Measurements from ENCODE around the gene LRRC61.
"Not testable (repeated sequence)": the region's sequence is repeated elsewhere in the genome, so short reads cannot be mapped to it uniquely, and the experiment has no call there.

Gene LRRC61

DNA sequence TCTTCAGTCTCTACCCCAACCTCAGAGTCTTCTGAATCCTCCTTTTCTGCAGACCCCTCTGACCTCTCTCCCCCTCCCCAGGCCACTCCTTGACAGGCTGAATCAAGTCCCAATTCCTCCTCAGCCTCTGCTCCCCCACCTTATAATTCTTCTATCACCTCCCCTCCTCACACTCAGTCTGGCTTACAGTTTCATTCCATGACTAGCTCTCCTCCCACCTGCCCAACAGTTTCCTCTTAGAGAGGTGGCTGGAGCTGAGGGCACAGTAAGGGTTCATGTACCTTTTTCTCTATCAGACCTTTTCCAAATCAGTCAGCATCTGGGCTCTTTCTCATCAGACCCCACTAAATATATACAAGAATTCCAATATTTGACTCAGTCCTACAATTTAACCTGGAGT lies 14.6 kb upstream of the LRRC61 start:
- DNase-seq = no peak

DNA sequence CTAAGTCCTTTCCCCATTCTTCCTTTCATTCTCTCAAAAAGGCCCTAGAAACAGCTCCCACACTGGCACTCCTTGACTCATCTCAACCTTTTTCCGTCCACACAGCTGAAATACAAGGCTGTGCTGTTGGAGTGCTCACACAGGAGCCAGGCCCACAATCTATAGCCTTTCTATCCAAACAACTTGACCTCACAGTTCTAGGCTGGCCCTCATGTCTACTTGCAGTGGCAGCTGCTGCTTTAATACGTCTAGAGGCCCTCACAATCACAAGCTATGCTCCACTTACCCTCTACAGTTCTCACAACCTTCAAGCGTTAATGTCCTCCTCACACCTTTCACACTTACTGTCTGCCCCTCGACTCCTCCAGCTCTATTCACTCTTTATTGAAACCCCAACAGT lies 12.0 kb upstream of the LRRC61 start:
- no peak for DNase-seq

DNA sequence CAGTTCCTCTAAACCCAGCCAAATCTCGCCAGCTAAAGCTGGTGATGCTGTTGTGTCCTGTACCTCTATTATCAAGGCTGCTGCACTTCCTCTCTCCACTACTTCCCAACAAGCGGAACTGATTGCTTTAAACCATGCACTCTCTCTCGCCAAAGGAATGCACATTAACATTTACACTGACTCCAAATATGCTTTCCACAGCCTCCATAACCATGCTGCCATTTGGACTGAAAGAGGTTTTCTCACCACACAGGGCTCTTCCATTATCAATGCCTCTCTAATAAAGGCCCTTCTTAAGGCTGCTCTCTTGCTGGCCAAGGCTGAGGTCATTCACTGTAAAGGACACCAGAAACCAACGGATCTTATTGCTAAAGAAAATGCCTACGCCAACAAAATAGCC lies 11.4 kb upstream of the LRRC61 start:
- DNase-seq = no peak

DNA sequence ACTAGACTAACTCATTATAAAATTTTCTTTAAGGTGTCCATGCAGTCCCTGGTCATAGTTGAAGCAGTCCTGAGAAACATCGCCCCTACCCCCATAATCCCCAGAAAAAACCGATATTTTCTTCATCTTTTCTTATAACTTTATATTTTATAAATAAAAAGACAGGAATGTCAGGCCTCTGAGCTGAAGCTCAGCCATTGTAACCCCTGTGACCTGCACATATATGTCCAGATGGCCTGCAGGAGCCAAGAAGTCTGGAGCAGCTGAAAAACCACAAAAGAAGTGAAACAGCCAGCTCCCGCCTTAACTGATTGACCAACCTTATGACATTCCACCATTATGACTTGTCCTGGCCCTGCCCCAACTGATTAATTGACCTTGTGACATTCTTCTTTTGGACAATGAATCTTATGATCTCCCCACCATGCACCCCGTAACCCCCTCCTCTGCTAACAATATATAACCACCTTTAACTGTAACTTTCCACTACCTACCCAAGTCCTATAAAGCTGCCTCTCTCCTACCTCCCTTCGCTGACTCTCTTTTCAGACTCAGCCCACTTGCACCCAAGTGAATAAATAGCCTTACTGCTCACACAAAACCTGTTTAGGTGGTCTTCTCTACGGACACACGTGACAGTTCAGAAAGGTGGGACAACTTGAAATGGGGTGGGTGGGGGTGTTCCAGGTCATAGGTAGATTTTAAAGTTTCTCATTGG lies 10.3 kb upstream of the LRRC61 start:
- not testable (repeated sequence) for DNase-seq

DNA sequence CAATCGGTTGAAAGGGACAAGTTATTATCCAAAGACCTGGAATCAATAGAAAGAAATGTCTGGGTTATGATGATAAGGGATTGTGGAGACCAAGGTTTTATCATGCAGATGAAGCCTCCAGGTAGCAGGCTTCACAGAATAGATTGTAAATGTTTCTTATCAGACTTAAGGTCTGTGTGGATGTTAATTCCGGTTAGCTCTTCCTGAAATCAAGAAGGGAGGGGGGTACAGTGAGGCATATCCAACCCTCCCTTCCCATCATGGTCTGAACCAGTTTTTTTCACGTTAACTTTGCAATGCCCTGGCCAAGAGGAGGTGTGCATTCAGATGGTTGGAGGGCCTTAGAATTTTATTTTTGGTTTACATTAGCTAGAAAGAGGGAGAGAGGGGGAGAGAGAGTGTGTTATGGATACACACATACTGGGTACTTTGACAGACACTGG lies 9.8 kb upstream of the LRRC61 start:
- DNase-seq = no peak

DNA sequence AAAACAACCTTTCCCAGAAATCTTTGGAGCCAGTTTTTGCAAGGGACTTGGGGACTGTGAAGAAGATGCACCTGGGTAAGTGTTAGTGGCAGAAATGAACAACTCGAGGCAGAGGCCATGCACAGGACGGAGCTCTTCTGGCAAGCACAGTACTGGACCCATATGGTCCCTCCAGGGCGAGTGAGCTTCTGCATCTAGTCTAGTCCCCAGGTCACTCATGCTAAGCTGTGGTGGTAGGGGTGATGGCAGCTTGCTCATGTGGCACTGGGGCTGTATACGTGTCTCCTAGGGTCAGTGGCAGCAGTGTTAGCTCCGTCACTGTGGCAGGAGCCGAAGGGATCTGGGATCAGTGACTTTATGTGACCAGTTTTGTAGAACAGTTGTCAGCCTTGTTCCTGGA lies 9.3 kb upstream of the LRRC61 start:
- DNase-seq = no peak

DNA sequence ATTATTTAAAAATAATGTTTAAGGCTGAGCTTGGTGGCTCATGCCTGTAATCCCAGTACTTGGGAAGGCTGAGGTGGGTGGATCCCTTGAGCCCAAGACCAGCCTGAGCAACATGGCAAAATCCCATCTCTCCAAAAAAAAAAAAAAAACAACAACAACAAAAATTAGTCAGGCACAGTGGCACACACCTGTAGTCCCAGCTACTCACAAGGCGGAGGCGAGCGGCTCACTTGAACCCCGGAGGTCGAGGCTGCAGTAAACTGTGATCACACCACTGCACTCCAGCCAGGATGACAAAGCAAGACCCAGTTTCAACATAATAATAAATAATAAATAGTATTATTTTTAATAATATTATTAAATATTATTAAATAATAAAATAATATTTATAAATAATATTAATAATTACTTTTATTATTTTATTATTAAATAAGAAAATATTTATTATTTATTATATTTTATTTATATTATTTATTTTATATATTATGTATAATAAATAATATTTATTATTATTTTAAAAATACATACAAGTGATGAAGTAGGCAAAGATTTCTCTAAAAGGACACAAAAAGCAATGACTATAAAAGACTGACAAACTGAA lies 8.4 kb upstream of the LRRC61 start:
- no peak for DNase-seq

DNA sequence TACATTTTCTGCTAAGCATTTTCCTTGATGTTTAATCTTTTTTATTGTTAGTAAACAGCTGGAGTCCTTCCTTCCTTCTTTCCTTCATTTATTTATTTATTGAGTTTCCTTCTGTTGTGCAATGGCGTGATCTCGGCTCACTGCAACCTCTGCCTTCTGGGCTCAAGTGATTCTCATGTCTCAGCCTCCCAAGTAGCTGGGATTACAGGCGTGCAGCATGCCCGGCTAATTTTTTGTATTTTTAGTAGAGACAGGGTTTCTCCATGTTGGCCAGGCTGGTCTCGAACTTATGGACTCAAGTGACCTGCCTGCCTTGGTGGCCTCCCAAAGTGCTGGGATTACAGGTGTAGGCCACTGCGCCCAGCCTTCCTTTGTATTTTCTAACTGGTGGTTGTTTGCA lies 6.2 kb upstream of the LRRC61 start:
- not testable (repeated sequence) for DNase-seq

DNA sequence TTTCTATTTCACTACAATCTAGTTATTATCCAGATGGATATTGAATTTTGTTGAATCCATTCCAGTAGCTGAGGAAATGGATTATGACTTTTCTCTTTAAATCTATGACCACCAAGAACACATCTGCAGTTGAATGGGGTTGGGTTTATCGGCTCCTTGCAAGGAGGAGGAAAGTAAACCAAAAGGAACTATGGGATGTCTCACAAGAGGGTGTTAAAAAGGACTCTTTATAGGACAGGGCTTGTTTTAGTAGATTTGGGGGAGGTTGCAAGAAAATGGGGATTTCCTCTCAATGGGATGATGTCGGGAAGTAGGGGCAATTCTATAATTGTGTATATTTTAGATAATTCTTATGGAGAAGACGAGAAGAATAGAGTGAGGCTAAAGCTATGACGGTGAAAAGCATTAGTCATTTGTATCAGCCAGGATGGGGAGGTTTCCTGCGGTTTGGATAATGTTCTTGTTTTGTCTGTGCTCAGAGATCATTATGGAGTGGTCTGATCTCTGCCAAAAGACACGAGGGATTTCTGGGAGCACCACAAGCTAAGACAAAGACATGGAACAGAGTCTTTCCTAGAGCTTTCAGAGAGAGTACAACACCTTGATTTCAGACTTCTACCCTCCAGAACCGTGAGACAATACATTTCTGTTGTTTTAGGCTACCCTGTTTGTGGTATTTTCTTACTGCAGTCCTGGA lies 5.3 kb upstream of the LRRC61 start:
- DNase-seq = no peak

DNA sequence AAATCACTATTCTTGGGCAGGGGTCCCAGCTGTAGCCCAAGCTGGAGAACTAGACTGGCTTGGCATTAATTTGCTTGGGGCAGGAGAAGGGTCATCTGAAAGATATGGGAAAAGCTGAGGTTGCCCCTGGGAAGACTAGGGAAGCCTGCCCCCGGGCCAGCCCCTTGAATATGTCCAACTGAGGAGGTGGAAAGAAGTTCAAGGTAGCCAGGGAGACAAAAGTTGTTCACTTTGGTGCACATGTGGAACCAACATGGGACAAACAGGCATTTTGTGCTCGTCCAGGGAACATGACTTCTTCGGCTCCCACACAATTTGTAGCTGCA lies 1.4 kb upstream of the LRRC61 start:
- no peak for DNase-seq

DNA sequence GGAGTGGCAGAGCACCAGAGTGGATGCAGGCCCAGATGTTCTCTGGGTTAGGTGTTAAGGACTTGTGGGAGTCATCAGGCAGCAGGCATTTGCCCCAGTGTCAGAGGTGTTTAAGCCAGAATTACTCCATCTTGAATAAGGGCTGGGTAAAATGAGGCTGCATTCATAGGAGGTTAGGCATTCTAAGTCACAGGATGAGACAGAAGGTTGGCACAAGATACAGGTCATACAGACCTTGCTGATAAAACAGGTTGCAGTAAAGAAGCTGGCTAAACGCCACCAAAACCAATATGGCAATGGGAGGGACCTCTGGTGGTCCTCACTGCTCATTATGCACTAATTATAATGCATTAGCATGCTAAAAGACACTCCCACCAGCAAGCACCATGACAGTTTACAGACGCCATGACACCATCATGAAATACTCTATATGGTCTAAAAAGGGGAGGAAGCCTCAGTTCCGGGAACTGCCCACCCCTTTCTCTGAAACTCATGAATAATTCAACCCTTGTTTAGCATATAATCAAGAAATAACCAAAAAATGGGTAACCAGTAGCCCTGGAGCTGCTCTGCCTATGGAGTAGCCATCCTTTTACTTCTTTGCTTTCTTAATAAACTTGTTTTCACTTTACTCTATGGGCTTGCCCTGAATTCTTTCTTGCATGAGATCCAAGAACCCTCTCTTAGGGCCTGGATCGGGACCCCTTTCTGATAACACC lies 882 bp upstream of the LRRC61 start:
- no peak for DNase-seq

DNA sequence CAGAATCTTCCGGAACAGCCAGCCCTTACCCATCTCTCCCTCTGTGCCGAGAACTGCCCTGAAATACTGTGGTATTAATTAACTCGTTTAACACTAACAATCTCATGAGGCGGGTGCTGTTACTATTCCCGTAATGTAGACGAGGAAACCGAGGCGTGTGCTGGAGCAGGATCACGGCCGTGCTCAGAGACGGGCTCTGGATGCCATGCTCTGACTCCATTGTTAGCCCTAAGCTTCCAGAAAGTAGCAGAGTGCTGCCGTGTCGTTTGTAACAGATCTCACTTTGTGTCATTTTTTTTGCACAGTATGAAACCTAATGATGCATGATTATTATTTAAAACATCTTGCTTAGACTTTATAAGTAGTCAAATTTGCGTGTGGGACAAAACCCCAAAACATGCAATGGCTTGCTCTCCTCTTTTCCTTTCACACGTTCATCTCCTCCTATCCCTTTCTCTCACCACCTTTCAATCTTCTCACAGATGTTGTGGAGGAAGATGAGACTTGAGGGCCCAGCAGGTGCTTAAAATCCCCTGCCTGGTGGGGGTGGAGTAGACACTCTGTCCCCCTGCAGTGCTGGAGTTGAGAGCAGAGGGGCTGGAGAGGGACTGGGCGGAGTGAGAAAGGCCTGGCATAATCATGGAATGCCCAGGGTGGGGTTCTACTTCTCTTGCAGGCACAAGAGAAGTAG lies 672 bp downstream of the LRRC61 start:
- DNase-seq = no peak

DNA sequence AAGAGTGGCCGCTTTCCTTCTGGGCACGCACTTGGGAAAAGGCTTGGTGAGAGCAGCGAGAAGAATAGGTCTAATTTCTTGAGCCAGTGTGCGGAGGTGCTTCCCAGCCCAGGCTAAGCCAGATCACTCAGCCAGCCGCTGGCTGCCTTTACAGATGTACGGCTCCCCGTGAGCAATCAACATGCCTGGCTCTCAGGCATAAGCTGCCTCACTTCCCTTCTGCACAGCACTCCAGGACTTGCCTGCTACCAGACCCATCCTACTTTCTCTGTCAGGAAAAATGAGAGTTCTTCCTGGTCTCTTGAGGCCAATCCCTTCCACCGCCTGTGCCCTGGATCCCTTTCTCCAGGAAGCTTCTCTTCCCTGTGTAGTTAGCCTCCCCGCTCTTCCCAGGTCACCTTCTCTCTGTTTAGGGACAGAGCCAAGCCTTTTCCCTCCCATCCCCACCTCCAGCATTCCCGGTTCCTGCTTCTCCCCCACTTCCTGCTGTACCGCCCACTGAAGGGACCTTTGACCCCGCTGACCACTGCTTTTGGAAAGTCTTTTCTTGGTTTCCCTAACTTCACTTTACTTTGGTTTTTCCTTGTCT lies 1.3 kb downstream of the LRRC61 start:
- DNase-seq = no peak

DNA sequence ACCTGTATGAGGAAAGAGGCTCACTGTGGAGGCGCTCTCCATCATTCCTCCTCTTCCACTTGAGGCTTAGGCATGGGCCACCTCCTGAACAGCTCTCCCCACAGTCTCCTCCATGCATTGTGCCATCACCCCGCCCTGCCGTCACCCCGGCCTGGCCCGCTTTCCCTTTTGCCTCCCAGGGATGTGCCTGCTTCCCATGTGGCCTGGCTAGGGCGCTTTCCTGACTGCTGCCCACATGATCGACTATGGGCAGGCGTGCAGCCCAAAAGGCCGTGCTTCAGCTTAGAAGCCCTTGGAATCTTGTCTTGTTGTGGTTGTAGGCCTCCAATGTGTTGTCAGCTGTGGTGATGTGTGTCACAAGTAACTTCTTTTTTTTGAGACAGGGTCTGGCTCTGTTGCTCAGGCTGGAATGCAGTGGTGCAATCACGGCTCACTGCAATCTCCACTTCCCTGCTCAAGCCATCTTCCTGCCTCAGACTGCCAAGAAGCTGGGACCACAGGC lies 2.0 kb downstream of the LRRC61 start:
- DNase-seq = no peak

DNA sequence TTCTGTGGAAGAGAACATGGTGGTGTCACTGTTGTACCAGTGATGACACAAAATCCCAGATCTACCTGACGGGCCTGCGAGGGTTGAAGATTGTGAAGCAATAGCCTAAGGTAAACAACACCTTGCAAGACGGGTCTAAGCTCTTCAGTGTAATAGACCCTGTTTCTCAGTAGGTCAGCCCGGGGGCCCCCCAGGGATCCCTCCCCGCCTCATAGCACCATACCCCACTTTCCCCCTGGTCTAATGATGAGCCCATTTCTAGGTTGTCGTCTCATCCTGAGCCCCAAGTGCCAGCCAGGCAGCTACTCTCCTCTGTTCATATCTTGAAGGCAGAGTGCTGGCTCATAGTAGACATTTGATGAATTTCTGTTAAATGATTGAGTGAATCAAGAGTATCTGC lies 2.7 kb downstream of the LRRC61 start:
- no peak for DNase-seq

DNA sequence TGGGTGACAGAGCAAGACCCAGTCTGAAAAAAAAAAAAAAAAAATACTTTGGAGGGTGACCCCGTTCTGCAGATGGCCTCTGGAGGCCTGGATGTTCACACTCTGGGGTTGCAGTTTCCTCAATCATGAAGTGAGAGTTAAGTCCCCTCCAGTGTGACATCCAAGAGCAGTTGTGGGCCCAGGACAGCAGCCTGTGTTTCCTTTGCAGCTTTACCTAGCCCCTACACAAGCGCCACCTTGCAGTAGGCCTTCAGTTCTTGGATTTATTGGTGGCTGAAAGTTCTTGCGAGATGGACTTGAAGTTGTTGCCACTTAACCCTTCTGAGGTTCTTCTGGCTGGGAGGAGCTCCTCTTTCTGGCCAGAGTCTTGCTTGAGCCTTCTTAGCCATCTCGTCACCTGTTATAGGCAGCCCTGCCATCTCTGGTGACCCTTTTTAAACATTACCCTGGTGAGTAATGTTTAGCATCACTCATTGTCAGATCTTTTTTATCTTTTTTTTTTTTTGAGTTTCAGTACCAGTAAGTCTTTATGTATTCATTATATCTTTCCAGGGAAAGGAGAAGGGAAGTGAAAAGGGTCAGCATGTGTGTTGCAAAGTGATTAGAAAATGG lies 3.6 kb downstream of the LRRC61 start:
- DNase-seq = no peak

DNA sequence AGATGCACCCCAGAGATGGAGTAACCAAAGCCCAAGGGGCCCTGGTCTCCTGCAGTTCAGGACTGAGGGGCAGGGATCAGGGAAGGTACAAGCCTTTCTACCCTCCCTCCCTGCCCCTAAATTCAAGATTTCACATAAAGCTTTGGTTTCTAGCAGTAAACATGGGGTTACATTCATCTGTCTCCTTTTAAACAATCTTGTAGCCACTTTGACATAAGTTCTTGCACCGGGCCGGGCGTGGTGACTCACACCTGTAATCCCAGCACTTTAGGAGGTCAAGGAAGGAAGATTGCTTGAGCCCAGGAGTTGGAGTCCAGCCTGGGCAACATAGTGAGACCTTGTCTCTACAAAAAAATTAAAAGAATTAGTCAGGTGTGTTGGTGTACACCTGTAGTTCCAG lies 4.2 kb downstream of the LRRC61 start:
- no peak for DNase-seq

DNA sequence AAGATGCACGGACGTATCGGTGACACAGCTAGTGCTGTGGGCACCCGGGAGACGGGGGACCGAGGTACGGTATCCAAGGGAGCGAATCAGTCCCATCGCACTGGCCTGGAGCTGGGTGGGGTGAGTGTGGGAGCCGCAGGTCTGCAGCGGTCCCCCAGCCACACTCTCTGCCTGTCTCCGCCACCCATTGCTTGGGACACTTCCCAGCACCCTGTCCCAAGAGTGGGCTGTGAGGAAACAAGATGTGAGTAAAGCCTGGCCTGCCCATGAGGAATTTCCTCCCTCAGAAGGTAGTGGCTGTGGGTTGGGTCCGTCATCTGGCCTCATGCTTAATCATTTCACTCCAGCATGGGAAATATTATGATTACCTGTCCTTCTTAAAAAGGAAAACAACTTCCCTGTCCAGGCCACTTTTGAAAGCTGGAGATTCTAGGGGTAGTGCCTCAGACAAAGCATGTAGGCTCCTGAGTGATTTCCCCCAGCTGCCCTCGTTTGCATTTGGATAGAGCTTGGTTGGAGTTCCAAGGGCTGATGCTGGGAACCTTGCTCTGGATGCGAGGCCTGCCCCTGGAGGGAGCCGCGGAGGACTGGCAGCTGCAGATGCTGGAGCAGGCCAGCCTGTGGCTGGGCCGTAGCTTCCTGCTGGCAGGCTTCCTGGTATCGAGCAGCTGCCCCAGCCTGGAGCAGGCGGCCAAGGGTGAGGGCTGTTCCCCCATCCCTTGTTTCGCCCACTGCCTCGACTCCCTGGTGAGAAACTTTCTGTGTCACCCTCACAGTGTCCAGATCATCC lies 6.4 kb downstream of the LRRC61 start:
- no peak for DNase-seq

DNA sequence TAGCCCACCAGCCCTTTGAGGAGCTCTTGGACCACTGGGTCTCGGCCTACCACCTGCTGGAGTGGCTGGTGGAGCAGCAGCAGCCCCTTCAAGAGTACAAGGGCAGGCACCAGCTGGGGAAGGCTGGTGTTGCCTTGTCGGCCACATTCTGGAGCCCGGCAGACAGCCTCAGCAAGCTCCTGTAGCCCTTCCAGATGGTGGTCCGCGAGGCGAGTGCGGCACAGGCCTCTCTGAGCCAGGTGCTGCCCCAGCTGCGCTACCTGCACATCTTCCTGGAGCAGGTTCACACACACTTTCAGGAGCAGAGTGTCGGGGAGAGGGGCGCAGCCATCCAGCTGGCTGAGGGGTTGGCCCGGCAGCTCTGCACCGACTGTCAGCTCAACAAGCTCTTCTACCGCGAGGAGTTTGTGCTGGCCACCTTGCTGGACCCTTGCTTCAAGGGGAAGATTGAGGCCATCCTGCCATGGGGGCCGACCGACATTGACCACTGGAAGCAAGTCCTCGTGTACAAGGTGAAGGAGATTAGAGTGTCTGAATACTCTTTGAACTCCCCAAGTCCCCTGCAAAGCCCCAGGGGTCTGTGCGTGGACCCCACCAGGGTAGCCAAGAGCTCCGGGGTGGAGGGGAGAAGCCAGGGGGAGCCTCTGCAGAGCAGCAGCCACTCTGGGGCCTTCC lies 7.2 kb downstream of the LRRC61 start:
- DNase-seq = no peak

DNA sequence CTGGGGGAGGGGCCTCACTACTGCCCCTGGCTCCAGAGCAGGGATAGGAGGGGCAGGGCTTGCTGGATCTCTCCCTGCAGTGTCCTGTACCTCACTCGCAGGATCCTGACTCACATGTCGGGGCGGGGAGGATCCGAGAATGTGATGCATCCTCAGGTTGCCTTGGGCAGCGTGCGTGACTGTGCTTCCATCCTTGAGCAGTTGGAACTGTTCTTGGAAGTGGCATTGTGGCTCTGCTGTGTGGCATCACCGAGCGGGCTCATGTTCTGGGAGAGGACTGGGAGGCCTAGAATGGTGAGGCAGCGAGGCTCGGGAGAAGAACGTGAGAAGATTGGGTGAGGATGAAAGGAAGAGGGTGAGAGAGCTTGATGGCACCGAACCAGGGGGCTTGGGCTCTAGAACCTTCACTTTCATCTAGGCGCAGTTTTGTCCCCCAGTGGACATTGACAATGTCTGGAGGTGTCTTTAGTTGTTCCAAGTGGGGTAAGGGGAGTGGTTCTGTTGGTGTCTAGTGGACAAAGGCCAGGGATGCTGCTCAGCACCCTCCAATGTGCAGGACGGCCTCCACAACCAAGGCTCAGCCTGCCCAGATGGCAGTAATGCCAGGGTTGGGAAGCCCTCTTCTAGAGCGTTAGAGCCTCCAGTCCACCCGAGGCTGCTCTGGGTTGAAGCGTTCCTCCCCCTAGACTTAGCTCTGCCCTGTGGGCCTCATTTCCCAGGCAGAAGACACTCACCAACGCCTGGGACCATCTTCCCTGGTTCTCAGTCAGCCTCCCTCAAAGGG lies 9.9 kb downstream of the LRRC61 start:
- no peak for DNase-seq
